Activated gamma-delta T cell treated with Interleukin-2 at 50 U/mL for 16 hours (primary cell): Measurements from ENCODE around the gene GPX6.
"Not testable (repeated sequence)": the region's sequence is repeated elsewhere in the genome, so short reads cannot be mapped to it uniquely, and the experiment has no call there.

Experiments used
- DNase-seq: peaks from one replicate; pipeline ENCODE4 v3.0.0-alpha.2; 2020

Gene GPX6

DNA sequence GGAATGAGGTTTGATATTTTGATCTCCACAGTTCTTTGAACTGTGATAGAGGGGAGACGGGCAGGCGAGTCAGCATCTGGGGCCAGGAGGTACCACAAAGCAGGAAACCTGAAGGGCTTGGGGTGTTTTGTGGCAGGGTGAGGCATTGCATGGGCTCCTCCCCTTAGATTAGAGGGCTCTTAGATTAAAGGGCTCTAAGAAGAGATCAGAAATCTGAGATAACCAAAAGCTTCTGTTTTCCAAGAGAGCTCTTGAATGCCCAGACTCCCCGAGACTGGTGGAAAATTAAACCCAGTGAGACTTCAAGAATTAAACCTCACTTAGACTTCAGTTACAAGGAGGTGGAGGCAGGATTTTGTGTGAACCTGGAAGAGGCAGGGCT, 7.6 kb upstream of the GPX6 start:
- DNase-seq, result no peak

DNA sequence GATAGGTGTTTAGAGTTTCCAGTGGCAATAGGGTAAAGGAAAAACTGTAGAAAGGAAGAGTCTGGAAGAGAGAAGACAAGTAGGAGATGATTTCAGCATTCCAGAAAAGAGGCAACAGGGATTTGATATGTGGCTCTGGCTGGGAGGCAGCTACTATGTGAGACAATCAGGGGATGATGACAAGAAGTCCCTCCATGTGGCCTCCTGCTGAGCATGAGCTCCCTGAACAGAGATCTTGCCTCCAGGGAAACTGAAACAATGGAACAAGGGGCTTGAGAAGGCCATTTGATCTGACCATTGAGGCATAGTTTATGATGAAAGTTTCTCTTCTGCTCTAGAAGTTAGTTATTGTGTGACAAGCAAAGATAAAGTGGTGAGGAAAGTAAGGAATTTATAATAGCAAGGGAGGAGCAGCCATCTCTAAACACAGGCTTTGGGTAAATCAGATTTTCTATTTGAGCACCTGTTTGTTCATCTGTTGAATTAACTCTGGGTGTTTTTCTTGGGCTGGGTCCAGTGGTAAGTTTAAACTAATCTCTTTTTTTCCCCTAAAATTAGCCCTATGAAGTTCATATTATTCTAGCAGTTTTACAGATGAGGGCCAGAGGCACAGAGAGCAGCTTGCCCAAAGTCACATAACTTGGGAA, 7.1 kb upstream of the GPX6 start:
- no peak for DNase-seq

DNA sequence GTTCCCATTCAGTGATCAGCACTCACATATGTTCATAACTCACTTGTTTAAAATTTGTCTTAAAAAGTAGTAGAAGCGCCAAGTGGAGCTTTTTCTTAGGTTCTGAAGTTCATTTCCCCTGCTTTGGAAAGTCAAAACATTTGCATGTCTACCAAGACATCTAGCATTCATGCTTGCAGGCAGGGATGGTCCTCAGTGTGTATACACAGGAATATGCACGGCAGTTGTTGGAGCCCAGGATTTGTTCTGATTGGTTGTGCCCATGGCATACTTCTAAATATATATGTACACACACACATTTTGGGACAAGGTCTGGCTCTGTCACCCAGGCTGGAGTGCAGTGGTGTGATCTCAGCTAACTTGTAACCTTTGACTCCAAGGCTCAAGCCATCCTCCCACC, 2.4 kb upstream of the GPX6 start:
- DNase-seq, result no peak

DNA sequence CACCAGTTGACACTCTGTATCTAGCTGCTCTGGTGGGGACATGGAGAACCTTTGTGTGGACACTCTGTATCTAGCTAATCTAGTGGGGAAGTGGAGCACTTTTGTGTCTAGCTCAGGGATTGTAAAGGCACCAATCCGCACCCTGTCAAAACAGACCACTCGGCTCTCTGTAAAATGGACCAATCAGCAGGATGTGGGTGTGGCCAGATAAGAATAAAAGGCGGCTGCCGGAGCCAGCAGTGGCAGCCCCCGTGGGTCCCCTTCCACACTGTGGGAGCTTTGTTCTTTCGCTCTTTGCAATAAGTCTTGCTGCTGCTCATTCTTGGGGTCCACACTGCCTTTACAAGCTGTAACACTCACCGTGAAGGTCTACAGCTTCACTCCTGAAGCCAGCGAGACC, 3.2 kb downstream of the GPX6 start:
- DNase-seq, result not testable (repeated sequence)

DNA sequence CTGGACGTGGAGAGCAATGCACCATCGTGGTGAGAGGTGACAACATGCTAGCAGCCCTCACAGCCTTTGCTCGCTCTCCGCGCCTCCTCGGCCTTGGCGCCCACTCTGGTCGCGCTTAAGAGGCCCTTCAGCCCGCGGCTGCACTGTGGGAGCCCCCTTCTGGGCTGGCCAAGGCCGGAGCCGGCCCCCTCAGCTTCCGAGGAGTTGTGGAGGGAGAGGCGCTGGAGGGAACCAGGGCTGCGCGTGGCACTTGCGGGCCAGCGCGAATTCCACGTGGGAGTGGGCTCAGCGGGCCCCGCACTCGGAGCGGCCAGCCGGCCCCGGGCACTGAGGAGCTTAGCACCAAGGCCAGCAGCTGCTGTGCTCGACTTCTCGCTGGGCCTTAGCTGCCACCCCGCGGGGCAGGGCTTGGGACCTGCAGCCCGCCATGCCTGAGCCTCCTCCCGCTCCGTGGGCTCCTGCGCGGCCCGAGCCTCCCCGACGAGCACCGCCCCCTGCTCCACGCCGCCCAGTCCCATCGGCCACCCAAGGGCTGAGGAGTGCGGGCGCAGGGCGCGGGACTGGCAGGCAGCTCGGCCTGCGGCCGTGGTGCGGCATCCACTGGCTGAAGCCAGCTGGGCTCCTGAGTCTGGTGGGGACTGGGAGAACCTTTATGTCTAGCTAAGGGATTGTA, 3.8 kb downstream of the GPX6 start:
- DNase-seq, result no peak

DNA sequence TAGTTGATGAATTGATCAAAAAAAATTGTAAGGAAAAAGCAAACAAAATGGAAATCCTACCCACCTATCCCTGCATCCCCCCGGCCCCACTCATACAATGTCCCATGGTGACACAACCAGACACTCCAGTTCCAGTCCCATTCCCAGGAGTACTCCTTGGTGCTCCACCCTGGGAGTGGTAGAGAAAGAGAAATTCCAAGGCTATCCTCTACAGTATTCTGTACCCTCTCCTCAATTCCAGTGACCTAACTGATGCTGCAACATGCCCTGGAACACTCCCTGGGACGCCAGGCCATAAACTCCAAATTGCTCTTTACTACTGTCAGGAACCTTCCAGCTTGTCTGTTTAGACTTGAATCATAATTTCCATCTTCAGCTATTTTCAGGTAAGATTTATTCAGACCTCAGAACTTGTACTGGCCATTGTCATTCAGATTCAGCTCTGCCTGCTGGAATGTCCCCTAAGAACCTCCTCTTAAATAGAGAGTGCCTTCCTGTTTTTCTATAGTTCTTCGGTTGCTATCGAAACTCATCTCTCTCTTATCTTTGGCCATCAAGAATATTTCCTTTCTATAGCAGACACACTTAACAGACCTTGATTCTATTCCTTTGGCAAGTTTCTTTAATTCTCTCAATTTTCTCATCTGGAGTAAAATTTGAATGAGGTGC, 8.7 kb downstream of the GPX6 start:
- no peak for DNase-seq

DNA sequence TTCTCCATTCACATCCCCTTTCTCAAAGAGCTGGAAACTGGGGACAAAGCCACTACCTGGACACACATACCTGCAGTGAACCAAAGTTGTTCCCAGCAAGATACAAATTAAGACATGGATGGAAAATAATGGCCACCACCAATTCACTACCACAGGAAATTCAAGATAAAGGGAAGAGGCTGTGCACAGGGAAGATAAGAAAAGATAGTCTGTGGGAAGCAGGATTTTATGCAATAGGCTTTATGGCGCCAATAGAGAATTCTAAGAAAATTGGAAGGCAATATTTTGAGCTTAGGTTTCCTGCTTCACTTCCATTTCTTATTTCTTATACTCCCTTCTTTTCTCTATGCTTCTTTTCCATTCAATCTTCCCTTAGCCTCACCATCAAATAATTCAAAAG, 9.9 kb downstream of the GPX6 start:
- DNase-seq, result no peak

DNA sequence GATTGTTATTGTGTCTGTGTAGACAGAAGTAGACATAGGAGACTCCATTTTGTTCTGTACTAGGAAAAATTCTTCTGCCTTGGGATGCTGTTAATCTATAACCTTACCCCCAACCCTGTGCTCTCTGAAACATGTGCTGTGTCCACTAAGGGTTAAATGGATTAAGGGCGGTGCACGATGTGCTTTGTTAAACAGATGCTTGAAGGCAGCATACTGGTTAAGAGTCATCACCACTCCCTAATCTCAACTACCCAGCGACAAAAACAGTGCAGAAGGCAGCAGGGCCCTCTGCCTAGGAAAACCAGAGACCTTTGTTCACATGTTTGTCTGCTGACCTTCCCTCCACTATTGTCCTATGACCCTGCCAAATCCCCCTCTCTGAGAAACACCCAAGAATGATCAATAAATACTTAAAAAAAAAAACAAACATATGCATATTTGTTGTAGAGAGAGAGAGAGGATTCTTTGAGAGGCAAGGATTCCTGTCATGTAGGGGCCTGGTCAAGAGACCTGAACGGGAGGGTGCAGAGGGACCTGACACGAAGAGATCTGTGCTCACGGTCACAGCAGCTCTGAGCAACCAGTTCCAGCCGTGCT, 12.8 kb downstream of the GPX6 start:
- DNase-seq, result not testable (repeated sequence)

DNA sequence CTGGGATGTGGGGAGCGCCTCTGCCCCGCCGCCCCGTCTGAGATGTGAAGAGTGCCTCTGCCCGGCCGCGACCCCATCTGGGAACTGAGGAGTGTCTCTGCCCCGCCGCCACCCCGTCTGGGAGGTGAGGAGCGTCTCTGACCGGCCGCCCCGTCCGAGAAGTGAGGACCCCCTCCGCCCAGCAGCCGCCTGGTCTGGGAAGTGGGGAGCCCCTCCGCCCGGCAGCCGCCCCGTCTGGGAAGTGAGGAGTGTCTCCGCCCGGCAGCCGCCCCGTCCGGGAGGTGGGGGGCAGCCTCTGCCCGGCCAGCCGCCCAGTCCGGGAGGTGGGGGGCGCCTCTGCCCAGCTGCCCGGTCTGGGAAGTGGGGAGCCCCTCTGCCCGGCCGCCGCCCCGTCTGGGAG, 13.5 kb downstream of the GPX6 start:
- not testable (repeated sequence) for DNase-seq

DNA sequence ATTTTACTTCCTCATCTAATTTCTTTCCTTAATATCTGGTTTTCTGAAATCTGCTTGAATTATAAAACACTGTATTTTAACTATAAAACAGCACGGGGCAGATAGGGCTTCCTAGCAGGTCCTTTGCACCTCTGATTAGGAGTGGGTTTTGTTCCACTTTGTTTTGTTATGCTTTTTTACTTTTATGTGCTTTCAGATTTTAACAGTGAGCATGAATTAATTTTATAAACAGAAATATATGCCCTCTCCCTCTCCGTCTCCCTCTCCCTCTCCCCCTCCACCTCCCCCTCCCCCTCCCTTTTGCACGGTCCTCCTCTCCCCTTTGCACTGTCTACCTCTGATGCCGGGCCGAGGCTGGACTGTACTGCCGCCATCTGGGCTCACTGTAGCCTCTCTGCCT, 14.3 kb downstream of the GPX6 start:
- DNase-seq, result no peak

DNA sequence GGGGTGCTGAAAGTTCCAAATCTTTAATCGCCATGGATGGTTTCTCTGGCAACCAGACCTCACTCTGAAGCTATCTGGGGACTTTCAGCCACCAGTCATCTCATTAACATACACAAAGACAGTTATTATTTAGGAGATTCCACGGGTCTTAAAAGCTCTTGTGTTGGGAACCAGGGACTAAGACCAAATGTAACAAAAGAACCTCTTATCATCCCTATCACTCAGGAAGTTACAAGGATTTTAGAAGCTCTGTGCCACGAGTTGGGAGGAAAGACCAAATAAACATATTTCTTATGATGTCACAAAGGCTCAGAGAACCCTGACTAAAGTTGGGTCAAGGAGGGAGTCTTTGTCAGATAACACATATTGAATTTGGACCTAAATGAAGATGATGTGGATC, 17.7 kb downstream of the GPX6 start:
- no peak for DNase-seq

DNA sequence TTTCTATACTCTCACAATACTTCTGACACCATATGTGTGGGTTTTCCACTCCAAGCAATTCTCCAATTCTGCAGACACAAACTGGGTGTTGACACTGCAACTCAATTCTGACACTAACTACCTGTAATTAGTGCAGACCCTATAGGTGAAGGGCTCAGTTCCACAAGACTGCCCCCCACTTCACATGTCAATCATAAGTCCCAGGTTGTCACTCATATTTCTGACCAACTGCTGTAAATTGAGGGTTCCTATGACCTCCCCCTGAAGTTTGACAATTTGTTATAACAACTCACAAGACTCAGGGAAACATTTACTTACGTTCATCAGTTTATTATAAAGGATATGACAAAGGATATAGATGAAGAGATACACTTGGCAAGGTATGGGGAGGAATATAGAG, 18.3 kb downstream of the GPX6 start:
- no peak for DNase-seq

DNA sequence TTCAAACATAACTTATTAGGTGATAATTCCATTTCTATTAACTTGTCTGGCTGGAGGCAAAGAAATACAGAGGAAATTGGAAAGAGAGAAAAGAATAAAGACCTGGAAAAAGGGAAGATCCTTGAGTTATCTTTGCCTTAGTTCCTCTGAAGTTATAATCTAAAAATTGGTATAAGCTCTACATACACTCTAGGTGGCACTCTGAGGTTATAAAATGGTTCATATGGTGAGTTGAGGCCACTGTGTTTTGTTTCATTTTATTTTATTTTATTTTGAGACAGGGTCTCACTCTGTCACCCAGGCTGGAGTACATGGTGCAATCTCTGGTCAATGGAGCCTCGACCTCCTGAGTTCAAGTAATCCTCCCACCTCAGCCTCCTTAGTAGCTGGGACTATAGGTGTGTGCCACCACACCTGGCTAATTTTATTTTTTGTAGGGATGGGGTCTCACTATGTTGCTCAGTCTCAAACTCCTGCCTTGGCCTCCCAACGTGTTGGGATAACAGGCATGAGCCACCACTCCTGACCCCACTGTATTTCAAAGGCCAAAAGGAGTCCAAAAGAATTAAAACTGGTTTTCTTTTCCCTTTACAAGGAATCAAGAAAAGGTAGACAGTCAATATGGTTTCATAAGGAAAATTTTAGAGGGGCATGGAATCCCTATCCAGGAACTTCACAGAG, 19.4 kb downstream of the GPX6 start:
- DNase-seq, result no peak

DNA sequence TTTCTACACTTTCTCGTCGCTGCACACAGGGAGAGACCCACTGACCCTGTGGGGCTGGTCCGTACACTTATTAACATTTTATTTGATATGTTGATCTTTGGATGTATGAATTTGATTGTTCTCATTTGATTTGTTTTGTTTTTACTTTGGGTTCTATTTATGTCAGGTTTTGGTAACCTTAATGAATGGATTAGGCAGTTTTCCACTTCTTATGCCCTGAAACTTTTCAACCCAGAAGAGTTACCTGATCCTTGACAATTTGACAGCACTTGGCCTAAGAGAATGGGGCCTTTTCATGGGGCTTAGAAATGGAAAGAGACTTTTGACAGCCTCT, 23.6 kb downstream of the GPX6 start:
- DNase-seq, result no peak

DNA sequence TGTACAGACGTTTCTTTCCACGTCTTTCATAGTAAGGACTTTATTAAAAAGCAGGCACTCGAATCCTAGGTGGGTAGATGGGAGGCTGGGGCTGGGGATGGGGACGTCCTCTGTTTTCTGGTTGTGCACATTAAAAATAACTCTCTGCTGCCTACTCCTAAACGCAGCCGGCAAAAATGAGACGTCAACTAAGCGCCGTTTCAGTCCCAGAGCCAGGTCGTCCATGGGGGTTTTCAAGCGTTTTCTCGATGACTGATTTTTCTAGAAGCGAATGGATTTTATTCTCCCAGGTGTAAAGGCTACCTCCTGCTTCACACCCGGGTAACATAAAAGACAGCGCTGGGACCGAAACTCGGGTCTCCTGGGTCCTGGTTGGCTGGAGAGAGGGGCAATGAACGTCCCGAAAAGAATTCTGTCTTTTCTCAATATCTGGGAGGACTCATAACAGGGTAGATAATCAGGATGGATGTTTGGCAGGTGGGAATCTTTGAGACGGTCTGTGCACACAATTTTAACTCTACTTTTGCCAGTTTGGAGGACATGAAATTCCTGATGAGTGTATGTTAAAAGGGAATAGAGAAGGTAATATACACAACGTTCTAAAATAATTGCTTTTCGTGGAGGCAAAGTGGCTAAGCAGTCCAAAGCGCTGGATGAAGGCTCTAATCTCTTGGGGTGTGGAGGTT, 25.2 kb downstream of the GPX6 start:
- DNase-seq, result no peak

DNA sequence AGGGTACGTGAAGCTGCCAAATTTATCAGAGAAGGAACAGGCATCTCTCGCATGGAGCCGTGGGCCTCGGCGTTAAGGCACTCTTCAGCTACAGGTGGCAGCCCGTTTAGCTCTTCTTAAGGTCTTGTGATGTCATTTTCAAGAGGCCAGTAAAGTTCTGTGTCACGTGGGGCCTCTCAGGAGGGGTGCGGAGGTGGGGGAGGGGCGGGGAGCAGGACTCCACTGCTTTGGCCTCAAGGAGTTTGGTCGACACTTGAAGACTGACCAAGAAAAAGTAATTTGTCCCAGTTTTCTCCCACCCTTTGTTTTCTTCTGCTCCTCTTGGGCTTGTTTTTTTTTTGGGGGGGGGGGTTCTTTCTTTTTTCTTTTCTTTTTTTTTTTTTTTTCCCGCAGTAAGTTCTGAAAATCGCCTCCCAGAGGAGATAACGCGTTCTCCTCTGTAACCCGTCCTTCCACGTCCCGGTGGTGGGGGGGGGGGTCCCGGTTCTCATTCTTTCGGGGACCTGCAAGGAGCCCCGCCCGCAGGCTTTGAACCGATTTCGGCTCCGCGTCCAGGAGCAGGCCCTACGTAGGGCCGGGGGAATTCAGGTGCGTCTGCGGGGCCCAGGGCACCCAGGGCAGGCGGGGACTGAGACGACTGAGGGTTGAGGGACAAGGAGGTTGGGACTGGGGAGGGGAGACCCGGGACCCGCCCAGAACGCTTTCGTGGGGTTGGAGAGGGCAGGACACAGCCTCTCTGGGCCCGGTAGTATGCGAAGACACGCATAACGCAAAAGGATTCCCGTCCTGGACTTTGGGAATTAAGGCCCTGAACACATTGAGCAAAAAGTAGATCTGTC, 26.0 kb downstream of the GPX6 start:
- no peak for DNase-seq

DNA sequence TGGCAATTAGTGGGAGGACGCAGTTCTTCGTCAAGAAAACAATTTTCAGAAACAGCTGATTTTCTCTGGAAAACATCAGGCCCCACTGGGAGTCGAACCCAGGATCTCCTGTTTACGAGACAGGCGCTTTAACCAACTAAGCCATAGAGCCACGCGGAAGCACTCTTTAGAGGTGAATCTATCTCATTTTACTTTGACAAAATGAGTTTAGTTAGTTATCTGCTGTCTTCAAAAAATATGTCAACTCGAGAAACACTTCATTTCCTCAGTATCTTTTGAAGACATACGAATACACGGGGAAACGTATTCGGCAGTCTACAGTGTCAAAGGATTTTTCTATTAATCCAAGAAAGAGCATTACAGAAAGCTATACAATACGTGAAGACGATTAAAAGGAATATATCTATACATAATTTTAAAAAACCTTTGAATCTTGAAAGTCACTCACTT, 26.7 kb downstream of the GPX6 start:
- DNase-seq, result no peak

DNA sequence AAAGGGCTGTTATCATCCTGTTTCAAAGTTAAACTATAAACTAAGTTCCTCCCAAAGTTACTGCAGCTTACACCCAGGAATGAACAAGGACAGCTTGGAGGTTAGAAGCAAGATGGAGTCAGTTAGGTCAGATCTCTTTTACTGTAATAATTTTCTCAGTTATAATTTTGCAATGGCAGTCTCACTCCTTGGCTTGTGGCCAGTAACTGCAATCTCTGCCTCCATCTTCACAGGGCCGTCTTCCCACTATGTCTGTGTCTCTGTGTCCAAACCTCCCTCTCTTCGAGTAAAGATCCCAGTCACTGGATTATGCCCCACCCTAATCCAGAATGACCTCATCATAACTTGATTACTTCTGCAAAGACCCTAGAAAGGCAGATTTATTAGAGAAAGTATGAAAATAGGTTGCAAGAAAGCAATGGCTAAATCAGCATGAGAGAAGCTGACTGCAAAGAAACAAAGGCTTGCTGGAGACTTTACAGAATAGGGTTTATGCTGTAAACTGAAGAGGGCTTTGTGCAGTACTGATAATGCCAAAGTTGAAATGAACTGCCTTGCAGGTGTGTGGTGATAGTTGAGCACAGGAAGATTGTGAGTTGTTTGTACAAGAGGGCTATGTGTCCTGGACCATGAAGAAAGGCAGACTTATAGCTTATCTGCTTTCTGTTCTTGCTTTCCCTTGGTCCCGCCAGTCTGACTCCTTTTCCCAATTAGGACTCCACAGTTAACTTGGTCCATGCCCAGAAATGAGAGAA, 28.4 kb downstream of the GPX6 start:
- no peak for DNase-seq

DNA sequence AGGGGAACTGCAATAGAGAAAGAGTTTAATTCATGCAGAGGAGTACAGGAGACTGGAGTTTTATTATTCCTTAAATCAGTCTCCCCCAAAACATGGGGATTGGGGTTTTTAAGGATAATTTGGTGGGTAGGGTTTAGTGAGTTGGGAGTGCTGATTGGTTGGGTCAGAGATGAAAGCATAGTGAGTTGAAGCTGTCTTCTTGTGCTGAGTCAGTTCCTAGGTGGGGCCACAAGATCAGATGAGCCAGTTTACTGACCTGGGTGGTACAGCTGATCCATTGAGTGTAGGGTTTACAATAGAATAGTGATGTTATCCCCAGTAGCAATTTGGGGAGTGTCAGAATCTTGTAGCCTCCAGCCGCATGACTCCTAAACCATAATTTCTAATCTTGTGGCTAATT, 29.1 kb downstream of the GPX6 start:
- no peak for DNase-seq

DNA sequence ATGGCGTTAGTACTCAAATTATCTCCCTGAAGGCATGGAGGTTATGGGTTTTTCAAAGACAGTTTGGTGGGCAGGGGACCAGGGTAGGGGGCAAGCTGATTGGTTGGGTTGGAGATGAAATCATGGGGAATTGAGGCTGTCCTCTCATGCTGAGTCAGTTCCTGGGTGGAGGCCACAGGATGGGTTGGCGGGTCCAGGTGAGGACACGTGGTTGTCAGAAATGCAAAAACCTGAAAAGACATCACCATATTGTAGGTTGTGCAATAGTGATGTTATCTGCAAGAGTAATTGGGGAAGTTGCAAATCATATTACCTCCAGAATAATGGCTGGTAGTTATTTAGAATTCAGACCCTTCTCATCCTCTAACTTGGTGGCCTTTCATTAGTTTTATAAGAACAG, 30.1 kb downstream of the GPX6 start:
- DNase-seq, result no peak

DNA sequence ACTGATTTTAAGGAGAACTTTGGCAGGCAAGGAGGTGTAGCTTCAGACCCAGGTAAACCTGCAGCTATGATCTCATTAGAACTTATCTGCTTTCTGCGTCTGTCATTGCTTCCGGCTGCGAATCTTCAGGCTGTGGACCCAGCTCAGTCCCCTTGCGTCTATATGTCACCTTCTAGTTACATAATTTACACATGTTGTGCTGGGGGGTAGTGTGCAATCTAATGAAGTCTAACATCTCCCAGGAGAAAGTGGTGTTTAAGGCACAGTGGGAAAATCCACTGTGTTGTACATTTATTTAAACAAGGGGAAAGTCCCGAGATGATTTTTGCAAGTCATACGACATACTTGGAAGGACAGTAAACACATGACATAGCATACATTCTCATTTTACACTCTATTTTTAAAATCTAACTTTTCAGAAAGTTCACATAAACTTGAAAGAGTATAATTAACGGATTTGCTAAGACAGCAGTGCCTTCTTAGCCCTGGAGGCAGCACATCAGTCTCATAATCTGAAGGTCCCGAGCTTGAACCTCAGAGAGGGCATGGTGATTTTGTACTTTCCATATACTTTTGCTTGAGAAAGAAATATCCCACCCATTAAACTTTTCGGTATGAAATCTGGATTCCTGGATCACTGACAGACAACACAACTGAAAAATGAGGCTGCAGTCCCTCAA, 35.2 kb downstream of the GPX6 start:
- DNase-seq, result no peak
